ENCODE measurements around the gene RAB11A. TPM values are rescaled to one million over a fixed set of nuclear protein-coding genes. Genes with fewer than 3 reads are reported as not detected.

Gene RAB11A
- polyA plus RNA-seq (2013, experiment 1 of 2), result 350 TPM
- 320 TPM for polyA plus RNA-seq (2013, experiment 2 of 2)

- no peaks in the 10 kb centered on the region for H3K9me3 ChIP-seq (ENCODE audit: control insufficient read depth, low read length)
- WGBS, 2 experiments (ENCODE audit: insufficient coverage in 2 of 2), result 1% methylated on average over 57 to 59 of the region's 62 CpGs
- peaks cover 9% of the 10 kb centered on the region for H3K36me3 ChIP-seq (ENCODE audit: control insufficient read depth, insufficient read depth, low read length)
- H3K4me3 ChIP-seq (ENCODE audit: extremely low read depth, insufficient read depth, low read length, poor library complexity, severe bottlenecking), result peak within 1 kb of the TSS; percentile 87
- peak within 1 kb of the TSS; percentile 90 for H3K27ac ChIP-seq (ENCODE audit: low read depth, low read length, severe bottlenecking)
- H3K4me1 ChIP-seq (ENCODE audit: control insufficient read depth, insufficient read depth, low read length, poor library complexity, severe bottlenecking), result no peaks in the 10 kb centered on the region
These were observed at the start of gene RAB11A for GRCh38 chr15:65869126-65869953. RAB11A (plus strand) TSS chr15:65869491; CDS start chr15:65869586, 95 bp downstream.

GRCh38 chr15:65819563-65819960 lies 49.7 kb upstream of the RAB11A start:
- Histone ChIP-seq H3K4me1 (ENCODE audit: control insufficient read depth, insufficient read depth, low read length, poor library complexity, severe bottlenecking) (no peaks in the 10 kb centered on the region), H3K27ac (ENCODE audit: low read depth, low read length, severe bottlenecking) (no peak overlapping the region), H3K36me3 (ENCODE audit: control insufficient read depth, insufficient read depth, low read length) (no peaks in the 10 kb centered on the region), H3K9me3 (ENCODE audit: control insufficient read depth, low read length) (no peaks in the 10 kb centered on the region), H3K4me3 (ENCODE audit: extremely low read depth, insufficient read depth, low read length, poor library complexity, severe bottlenecking) (no peak overlapping the region)
- 90 to 100% methylated on average over 1 to 3 of the region's 3 CpGs for WGBS, 2 experiments (ENCODE audit: insufficient coverage in 2 of 2)

GRCh38 chr15:65821070-65821469 lies 48.2 kb upstream of the RAB11A start:
- H3K9me3 ChIP-seq (ENCODE audit: control insufficient read depth, low read length), result no peaks in the 10 kb centered on the region
- no peaks in the 10 kb centered on the region for H3K36me3 ChIP-seq (ENCODE audit: control insufficient read depth, insufficient read depth, low read length)
- no peak overlapping the region for H3K27ac ChIP-seq (ENCODE audit: low read depth, low read length, severe bottlenecking)
- H3K4me1 ChIP-seq (ENCODE audit: control insufficient read depth, insufficient read depth, low read length, poor library complexity, severe bottlenecking), result no peaks in the 10 kb centered on the region
- H3K4me3 ChIP-seq (ENCODE audit: extremely low read depth, insufficient read depth, low read length, poor library complexity, severe bottlenecking), result no peak overlapping the region

GRCh38 chr15:65822316-65822715 lies 47.0 kb upstream of the RAB11A start:
- no peak overlapping the region for H3K4me3 ChIP-seq (ENCODE audit: extremely low read depth, insufficient read depth, low read length, poor library complexity, severe bottlenecking)
- no peak overlapping the region for H3K27ac ChIP-seq (ENCODE audit: low read depth, low read length, severe bottlenecking)
- 83 to 100% methylated on average over 1 to 2 of the region's 3 CpGs for WGBS, 2 experiments (ENCODE audit: insufficient coverage in 2 of 2)

GRCh38 chr15:65824031-65824743 lies 45.1 kb upstream of the RAB11A start:
- H3K9me3 ChIP-seq (ENCODE audit: control insufficient read depth, low read length), result no peaks in the 10 kb centered on the region
- WGBS, 2 experiments (ENCODE audit: insufficient coverage in 2 of 2), result 63 to 100% methylated on average over 2 to 7 of the region's 7 CpGs
- no peak overlapping the region for H3K27ac ChIP-seq (ENCODE audit: low read depth, low read length, severe bottlenecking)
- no peak overlapping the region for H3K4me3 ChIP-seq (ENCODE audit: extremely low read depth, insufficient read depth, low read length, poor library complexity, severe bottlenecking)
- no peaks in the 10 kb centered on the region for H3K4me1 ChIP-seq (ENCODE audit: control insufficient read depth, insufficient read depth, low read length, poor library complexity, severe bottlenecking)
- no peaks in the 10 kb centered on the region for H3K36me3 ChIP-seq (ENCODE audit: control insufficient read depth, insufficient read depth, low read length)

More at GRCh38 chr15:65822316-65822715, 47.0 kb upstream of the RAB11A start:
- Histone ChIP-seq H3K4me1 (ENCODE audit: control insufficient read depth, insufficient read depth, low read length, poor library complexity, severe bottlenecking) (no peaks in the 10 kb centered on the region), H3K9me3 (ENCODE audit: control insufficient read depth, low read length) (no peaks in the 10 kb centered on the region), H3K36me3 (ENCODE audit: control insufficient read depth, insufficient read depth, low read length) (no peaks in the 10 kb centered on the region)

GRCh38 chr15:65824941-65825544 lies 44.2 kb upstream of the RAB11A start:
- Histone ChIP-seq H3K4me3 (ENCODE audit: extremely low read depth, insufficient read depth, low read length, poor library complexity, severe bottlenecking) (no peak overlapping the region), H3K36me3 (ENCODE audit: control insufficient read depth, insufficient read depth, low read length) (no peaks in the 10 kb centered on the region), H3K4me1 (ENCODE audit: control insufficient read depth, insufficient read depth, low read length, poor library complexity, severe bottlenecking) (no peaks in the 10 kb centered on the region), H3K27ac (ENCODE audit: low read depth, low read length, severe bottlenecking) (no peak overlapping the region), H3K9me3 (ENCODE audit: control insufficient read depth, low read length) (no peaks in the 10 kb centered on the region)
- WGBS, 2 experiments (ENCODE audit: insufficient coverage in 2 of 2), result 74 to 89% methylated on average over 2 to 3 of the region's 5 CpGs

GRCh38 chr15:65827065-65827464 lies 42.2 kb upstream of the RAB11A start:
- WGBS, 2 experiments (ENCODE audit: insufficient coverage in 2 of 2), result 80% methylated on average over 1 of the region's 3 CpGs; no CpG with 5 or more reads in 1 of the 2 experiments
- Histone ChIP-seq H3K27ac (ENCODE audit: low read depth, low read length, severe bottlenecking) (no peak overlapping the region), H3K4me1 (ENCODE audit: control insufficient read depth, insufficient read depth, low read length, poor library complexity, severe bottlenecking) (peaks cover under 1% of the 10 kb centered on the region), H3K36me3 (ENCODE audit: control insufficient read depth, insufficient read depth, low read length) (no peaks in the 10 kb centered on the region), H3K4me3 (ENCODE audit: extremely low read depth, insufficient read depth, low read length, poor library complexity, severe bottlenecking) (no peak overlapping the region), H3K9me3 (ENCODE audit: control insufficient read depth, low read length) (no peaks in the 10 kb centered on the region)

GRCh38 chr15:65828585-65828984 lies 40.7 kb upstream of the RAB11A start:
- no peak overlapping the region for H3K27ac ChIP-seq (ENCODE audit: low read depth, low read length, severe bottlenecking)
- no peaks in the 10 kb centered on the region for H3K9me3 ChIP-seq (ENCODE audit: control insufficient read depth, low read length)
- no peak overlapping the region for H3K4me3 ChIP-seq (ENCODE audit: extremely low read depth, insufficient read depth, low read length, poor library complexity, severe bottlenecking)
- WGBS, 2 experiments (ENCODE audit: insufficient coverage in 2 of 2), result no CpG with 5 or more reads among the region's 2 CpGs
- no peaks in the 10 kb centered on the region for H3K36me3 ChIP-seq (ENCODE audit: control insufficient read depth, insufficient read depth, low read length)
- H3K4me1 ChIP-seq (ENCODE audit: control insufficient read depth, insufficient read depth, low read length, poor library complexity, severe bottlenecking), result peaks cover 15% of the 10 kb centered on the region

GRCh38 chr15:65829130-65829764 lies 40.0 kb upstream of the RAB11A start:
- no peaks in the 10 kb centered on the region for H3K9me3 ChIP-seq (ENCODE audit: control insufficient read depth, low read length)
- H3K36me3 ChIP-seq (ENCODE audit: control insufficient read depth, insufficient read depth, low read length), result no peaks in the 10 kb centered on the region
- 81 to 100% methylated on average over 2 to 4 of the region's 7 CpGs for WGBS, 2 experiments (ENCODE audit: insufficient coverage in 2 of 2)
- H3K4me1 ChIP-seq (ENCODE audit: control insufficient read depth, insufficient read depth, low read length, poor library complexity, severe bottlenecking), result peaks cover 20% of the 10 kb centered on the region
- H3K27ac ChIP-seq (ENCODE audit: low read depth, low read length, severe bottlenecking), result no peak overlapping the region
- no peak overlapping the region for H3K4me3 ChIP-seq (ENCODE audit: extremely low read depth, insufficient read depth, low read length, poor library complexity, severe bottlenecking)

DNA sequence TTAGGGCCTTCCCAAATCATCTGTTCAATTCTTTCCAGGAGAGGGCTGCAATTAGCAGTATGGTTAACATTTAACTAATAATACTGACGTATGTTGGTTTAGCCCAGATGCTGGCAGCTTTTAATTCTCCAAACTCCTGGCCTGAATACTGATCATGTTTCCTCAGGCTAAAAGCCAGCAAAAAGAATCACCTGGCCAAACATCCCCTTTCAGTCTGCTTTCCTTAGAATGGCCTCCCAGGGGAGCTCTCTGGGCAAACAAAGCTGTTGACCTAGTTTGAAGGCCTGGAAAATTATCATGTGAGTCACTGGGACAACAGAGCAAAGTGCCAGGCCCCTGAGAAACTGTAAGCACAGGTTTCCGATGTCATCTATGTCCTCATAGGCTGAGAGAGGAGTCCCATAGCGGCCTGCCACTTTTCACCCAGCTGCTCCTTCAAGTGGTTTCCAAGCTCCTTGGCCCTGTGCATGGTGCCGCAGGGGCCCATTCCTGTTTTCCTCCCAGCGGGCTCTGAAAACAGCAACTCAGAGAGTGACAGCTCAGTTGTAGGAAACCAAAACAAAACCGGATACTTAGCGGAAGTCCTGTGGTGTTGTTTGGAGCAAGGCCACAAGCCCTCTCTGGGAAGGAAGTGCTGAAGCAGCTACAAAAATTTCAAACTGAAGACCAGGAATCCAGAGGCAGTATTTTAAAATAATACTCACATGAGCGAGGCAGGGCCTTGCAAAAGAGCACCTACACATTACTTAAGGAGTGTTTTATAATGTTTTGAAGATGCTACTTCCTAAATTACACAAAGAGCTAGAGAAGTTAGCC lies 36.5 kb upstream of the RAB11A start:
- Histone ChIP-seq H3K4me1 (ENCODE audit: control insufficient read depth, insufficient read depth, low read length, poor library complexity, severe bottlenecking) (peaks cover 20% of the 10 kb centered on the region), H3K27ac (ENCODE audit: low read depth, low read length, severe bottlenecking) (peak overlapping the region; percentile 90), H3K4me3 (ENCODE audit: extremely low read depth, insufficient read depth, low read length, poor library complexity, severe bottlenecking) (no peak overlapping the region), H3K9me3 (ENCODE audit: control insufficient read depth, low read length) (no peaks in the 10 kb centered on the region), H3K36me3 (ENCODE audit: control insufficient read depth, insufficient read depth, low read length) (no peaks in the 10 kb centered on the region)
- 7 to 8% methylated on average over 5 to 7 of the region's 8 CpGs for WGBS, 2 experiments (ENCODE audit: insufficient coverage in 2 of 2)

Data from mesodermal cell (in vitro differentiated cells).